HEK293T (cell line): ENCODE data around the gene VAMP2.

Experiments used
- CTCF ChIA-PET: fragments of 350-600 bp; formaldehyde crosslinking; extraction: SDS; loops from one replicate; lab custom pipeline; 2021; ENCODE audit warnings: antibody characterized with exemption, inconsistent platforms; lab: Yijun Ruan, JAX
- POLR2A ChIA-PET: fragments of 350-600 bp; formaldehyde crosslinking; extraction: SDS; loops from one replicate; lab custom pipeline; 2020; ENCODE audit warnings: antibody characterized with exemption, inconsistent platforms; lab: Yijun Ruan, JAX
- DNase-seq: peaks from one replicate; pipeline ENCODE4 v3.0.0; 2012; ENCODE audit warnings: mixed read lengths; ENCODE audit errors: extremely low spot score
- ARNT ChIP-seq: fragments of 450-650 bp; IDR thresholded peaks from 2 replicates; pipeline ENCODE4 v1.6.1; 2017; ENCODE audit warnings: mild to moderate bottlenecking
- BHLHE40 ChIP-seq: fragments of 450-650 bp; IDR thresholded peaks from 2 replicates; pipeline ENCODE4 v1.6.1; 2016; ENCODE audit warnings: mild to moderate bottlenecking, moderate library complexity, borderline replicate concordance
- CTBP1 ChIP-seq: fragments of 450-650 bp; IDR thresholded peaks from 2 replicates; pipeline ENCODE4 v1.6.1; 2016; ENCODE audit warnings: borderline replicate concordance
- FOXA1 ChIP-seq: fragments of 450-650 bp; IDR thresholded peaks from 2 replicates; pipeline ENCODE4 v1.6.1; 2016; ENCODE audit warnings: mild to moderate bottlenecking
- FOXK2 ChIP-seq: fragments of 450-650 bp; IDR thresholded peaks from 2 replicates; pipeline ENCODE4 v1.6.1; 2016; ENCODE audit warnings: mild to moderate bottlenecking
- FOXM1 ChIP-seq: fragments of 450-650 bp; IDR thresholded peaks from 2 replicates; pipeline ENCODE4 v1.6.1; 2017; ENCODE audit warnings: mild to moderate bottlenecking, borderline replicate concordance
- HDGF ChIP-seq: fragments of 450-650 bp; IDR thresholded peaks from 2 replicates; pipeline ENCODE4 v1.6.1; 2017; ENCODE audit warnings: antibody characterized with exemption, borderline replicate concordance
- L3MBTL2 ChIP-seq: fragments of 450-650 bp; conservative IDR thresholded peaks from 2 replicates; pipeline ENCODE4 v1.6.1; 2016; ENCODE audit warnings: mild to moderate bottlenecking
- LEF1 ChIP-seq: fragments of 450-650 bp; IDR thresholded peaks from 2 replicates; pipeline ENCODE4 v1.6.1; 2017; ENCODE audit warnings: mild to moderate bottlenecking, borderline replicate concordance
- NFRKB ChIP-seq: fragments of 450-650 bp; IDR thresholded peaks from 2 replicates; pipeline ENCODE4 v1.6.1; 2016; ENCODE audit warnings: mild to moderate bottlenecking, moderate library complexity
- SP1 ChIP-seq: fragments of 450-650 bp; IDR thresholded peaks from 2 replicates; pipeline ENCODE4 v1.6.1; 2017
- TF ChIP-seq, protein P1 (sequence below): fragments of 450-650 bp; IDR thresholded peaks from 2 replicates; pipeline ENCODE4 v1.6.1; 2016

The VAMP2 gene

DNA sequence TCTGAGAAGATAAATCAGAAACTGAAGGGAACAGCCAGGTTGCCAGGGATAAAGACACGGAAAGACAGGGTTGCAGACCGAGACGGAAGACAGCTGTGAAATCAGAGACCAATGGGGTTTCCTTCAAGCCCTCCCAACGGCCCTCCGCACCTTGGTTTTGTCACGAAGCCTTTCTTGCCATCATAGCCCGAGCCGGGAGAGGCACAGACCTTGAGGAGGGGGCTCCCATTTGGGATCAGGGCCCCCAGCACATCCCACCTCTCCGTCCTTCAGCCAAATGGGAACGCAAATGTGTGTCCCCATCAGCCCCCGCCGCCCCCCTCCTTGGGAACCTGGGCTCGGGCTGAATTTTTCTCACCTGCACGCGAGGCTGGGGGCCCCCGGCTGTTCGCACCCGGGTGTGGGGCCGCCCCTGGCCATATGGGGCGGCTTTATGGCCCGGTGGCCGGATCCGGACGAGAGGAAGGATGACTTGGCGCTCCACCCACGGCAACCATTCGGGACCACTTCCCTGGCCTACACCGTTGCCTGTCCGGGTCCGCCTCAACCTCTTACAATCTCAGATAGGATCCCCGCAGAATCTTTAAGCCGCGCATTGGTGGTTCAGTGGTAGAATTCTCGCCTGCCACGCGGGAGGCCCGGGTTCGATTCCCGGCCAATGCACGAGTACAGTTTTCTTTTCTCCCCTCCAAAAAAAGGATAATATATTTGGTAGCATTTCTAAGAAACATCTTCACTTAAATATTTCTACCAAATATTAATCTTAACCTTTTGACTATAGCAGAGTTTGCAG is 37.4 kb downstream of the VAMP2 start:
- ChIA-PET CTCF (interaction anchor here (0.6 kb wide), 1 partner anchor 53 kb away, joined by 4 read pairs; no protein-coding TSS in a partner anchor), POLR2A (interaction anchor here (1.2 to 2.8 kb wide), 5 partner anchors 27 to 170 kb away, joined by 5 to 22 read pairs (median 9); partner anchors contain the start of genes AURKB, PER1 and SLC25A35)
- peak; percentile 73 for DNase-seq
- no peak for TF ChIP-seq HDGF

DNA sequence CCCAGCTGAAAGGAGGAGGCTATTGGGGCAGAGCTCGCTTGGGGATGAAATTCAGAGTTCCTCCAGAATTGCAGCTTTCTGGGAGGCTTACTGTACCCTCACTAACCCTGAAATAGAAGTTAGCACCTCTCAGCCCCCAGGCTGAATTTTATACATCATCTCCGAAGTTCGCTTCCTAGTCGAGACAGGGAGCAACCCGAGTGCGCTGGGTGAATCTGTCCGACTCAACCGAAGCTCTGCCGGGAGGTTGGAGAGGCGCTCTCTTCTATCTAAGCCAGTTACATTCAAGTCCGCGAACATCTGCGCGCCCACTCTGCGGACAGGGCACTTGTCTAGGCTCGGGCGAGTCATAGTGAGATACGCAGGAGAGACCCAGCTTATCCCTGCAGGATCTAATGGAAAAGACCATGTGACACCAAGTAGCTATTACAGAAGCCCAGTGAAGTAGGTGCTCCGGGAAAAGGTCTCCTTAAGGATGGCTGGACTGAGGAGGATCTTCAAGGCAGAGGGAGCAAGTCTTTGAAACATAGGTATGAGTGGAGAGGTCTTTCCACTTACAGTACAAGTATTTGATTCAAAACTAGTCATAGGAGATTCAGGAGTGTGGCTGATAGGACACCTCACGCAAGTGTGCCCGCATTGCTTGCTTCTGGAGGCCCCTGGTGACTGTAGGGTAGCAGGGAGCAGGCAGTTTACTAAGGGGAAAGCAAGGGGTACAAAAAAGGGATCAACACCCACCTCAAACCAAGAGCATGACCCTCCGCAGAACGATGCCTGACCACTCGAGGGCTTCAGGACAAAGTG is 38.2 kb downstream of the VAMP2 start:
- TF ChIP-seq HDGF (no peak), L3MBTL2 (no peak), CTBP1 (no peak), ARNT (no peak), LEF1 (no peak), FOXK2 (no peak), SP1 (no peak)
- CTCF ChIA-PET = interaction anchor here (0.6 to 1.0 kb wide), 5 partner anchors 34 to 154 kb away, joined by 3 to 8 read pairs (median 3); no protein-coding TSS in a partner anchor
- DNase-seq = no peak
- POLR2A ChIA-PET = interaction anchor here (1.0 to 2.8 kb wide), 6 partner anchors 28 to 171 kb away, joined by 3 to 22 read pairs (median 7); partner anchors contain the start of genes AURKB, PER1 and SLC25A35

DNA sequence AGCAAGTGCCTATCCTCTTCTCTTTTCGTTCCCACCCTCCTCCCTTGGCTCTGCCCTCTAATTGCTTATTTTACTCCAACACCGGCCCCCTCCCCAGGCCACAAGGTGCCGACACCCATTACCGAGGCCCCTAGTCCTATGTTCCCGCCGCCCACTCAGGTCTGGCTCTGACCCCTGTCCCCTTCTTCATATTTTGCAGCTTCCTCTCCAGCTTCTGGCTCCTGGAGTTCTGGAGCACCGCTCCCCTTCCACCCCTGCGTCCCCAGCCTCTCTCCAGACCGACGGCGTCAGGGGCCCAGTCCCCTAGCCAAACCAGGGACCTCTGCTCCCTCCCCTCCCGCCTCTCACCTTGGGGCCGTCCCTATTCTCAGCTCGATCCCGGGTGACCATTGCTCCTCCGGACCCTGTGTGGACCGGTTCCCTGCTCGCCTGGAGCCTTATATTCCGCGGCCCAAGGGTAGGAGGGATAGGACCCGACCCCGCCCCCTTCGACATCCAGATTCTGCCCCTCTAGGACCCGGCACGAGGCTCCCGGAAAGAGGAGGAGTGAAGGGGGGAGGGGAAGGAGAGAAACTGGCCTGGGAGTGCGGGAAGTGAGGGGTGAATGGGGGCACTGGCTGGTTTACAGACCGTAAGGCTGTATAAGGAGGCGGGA is 38.9 kb downstream of the VAMP2 start, which contains the start of gene HES7:
TSS of gene HES7 (minus strand) at position 412 of the 655 bp plus-strand sequence. CDS start at position 390, 22 bp downstream.
- ChIA-PET CTCF (interaction anchor here (0.6 to 1.0 kb wide), 4 partner anchors 9 to 155 kb away, joined by 3 to 8 read pairs (median 3); no protein-coding TSS in a partner anchor), POLR2A (interaction anchor here (1.0 to 2.8 kb wide), 8 partner anchors 11 to 172 kb away, joined by 3 to 22 read pairs (median 4); partner anchors contain the start of genes AURKB, PER1 and SLC25A35)
- no peak for DNase-seq
- TF ChIP-seq FOXA1 (no peak), BHLHE40 (no peak), L3MBTL2 (peak; percentile 57)

DNA sequence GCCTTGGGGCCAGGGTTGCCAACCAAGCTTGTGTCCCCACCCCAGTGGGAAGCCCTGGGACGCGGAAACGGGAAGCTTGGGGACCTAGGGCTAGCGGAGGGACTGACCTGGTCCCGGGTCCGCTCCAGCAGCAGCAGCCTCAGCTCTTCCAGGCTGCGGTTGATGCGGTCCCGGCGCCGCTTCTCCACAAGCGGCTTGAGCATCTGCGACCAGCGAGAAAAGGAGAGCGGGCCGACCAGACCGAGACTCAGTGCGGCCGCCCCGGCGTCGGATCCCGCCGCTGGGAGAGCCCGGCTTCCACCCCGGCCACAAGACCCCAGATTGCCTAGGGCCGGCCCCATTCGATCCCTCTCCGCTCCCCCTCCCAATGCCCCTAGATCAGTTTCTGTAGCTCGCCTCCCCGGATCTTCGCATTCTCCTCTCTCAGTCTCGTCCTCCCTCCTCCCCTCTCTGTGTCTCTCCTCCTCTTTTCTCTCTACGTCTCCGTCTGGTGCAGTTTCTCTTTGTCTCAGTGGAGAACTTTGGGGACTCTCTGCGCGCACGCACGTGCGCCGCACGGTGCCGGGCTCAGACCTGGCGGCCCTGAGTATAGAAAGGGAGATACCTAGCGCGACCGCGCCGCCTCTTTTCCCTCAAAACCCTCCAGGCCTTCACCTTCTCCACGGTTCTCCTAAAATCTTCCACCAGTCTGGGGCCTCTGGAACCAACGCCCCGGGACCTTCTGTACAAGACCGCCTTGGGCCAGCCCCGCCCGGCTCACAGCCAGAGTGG is 39.6 kb downstream of the VAMP2 start:
- CTCF ChIA-PET = interaction anchor here (0.6 to 1.3 kb wide), 3 partner anchors 9 to 35 kb away, joined by 3 read pairs; no protein-coding TSS in a partner anchor
- POLR2A ChIA-PET = interaction anchor here (0.5 to 2.8 kb wide), 8 partner anchors 12 to 172 kb away, joined by 3 to 22 read pairs (median 4); partner anchors contain the start of genes AURKB, PER1, PFAS and SLC25A35
- TF ChIP-seq HDGF (no peak), BHLHE40 (no peak), L3MBTL2 (peak; percentile 94), SP1 (no peak)
- no peak for DNase-seq

DNA sequence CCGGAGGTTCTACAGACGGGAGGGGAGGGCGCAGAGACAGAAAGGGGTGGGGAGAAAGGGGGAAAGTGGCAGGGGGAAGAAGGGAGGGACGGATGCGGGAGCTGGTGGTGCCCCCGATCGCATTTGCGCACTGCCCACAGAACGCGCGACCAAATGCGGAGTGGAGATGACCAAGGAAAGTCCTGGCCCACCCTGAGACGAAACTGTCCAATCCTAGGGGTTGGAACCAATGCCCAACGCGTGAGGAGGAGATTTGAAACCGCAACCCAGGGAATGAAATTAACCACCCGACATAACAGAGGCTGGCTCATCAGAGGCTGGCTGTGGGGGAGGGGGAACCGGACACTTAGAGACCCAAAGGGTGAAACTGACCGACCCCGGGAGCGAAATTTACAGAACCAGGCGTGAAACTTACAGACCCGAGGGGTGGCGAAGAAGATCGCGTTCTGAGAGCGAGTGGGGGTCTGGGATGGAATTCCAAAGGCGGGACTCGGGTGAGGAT is 40.3 kb downstream of the VAMP2 start:
- POLR2A ChIA-PET = interaction anchor here (0.5 to 2.8 kb wide), 8 partner anchors 30 to 173 kb away, joined by 3 to 22 read pairs (median 4); partner anchors contain the start of genes AURKB, PER1, PFAS and SLC25A35
- TF ChIP-seq FOXM1 (no peak), LEF1 (no peak), NFRKB (no peak)
- CTCF ChIA-PET = interaction anchor here (0.7 to 1.3 kb wide), 3 partner anchors 36 to 96 kb away, joined by 3 read pairs; no protein-coding TSS in a partner anchor

DNA sequence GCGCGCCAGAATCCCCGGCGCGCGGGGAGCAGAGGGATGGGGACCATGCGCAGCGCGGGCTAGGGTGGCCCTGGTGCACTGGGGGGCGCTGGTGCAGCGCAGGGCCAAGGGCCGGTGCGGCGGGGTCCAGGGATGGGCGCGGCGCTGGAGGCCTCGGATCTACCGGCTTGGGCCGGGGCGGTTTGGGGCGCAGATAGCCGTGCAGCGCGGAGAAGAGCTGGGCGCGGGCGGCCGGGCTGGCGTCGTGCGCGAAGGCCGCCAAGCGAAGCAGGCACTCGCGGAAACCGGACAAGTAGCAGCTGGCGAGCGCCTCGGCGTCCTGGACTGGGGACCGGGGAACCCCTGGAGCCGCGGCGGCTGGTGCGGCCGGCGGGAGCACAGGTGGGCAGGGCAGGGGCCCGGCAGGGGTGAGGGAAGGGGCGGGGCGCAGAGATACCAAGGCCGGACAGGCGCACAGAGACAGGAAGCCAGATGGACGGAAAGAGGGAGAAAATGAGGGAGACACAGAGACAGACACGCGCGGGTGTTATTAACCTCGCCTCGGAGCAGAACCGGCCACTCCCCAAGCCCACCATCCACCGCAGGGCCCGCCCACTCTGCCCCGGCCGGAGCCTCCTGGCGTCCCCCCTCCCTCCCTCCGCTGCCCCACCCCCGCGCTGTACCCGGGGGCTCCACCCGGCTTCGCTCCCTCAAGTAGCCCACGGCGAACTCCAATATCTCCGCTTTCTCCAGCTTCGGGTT is 40.9 kb downstream of the VAMP2 start:
- DNase-seq = no peak
- peak; percentile 42 for TF ChIP-seq L3MBTL2
- TF ChIP-seq, protein P1, sequence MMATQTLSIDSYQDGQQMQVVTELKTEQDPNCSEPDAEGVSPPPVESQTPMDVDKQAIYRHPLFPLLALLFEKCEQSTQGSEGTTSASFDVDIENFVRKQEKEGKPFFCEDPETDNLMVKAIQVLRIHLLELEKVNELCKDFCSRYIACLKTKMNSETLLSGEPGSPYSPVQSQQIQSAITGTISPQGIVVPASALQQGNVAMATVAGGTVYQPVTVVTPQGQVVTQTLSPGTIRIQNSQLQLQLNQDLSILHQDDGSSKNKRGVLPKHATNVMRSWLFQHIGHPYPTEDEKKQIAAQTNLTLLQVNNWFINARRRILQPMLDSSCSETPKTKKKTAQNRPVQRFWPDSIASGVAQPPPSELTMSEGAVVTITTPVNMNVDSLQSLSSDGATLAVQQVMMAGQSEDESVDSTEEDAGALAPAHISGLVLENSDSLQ = no peak
- POLR2A ChIA-PET = interaction anchor here (0.6 to 1.0 kb wide), 3 partner anchors 35 to 64 kb away, joined by 3 to 8 read pairs (median 7); no protein-coding TSS in a partner anchor
- CTCF ChIA-PET = interaction anchor here (0.6 to 1.3 kb wide), 7 partner anchors 35 to 132 kb away, joined by 3 to 4 read pairs (median 3); no protein-coding TSS in a partner anchor

More for the DNA sequence above, 40.3 kb downstream of the VAMP2 start:
- no peak for DNase-seq
